Cortex of kidney (tissue), 1 donor: Measurements from ENCODE around the gene RAB19.
"Not testable (repeated sequence)": the region's sequence is repeated elsewhere in the genome, so short reads cannot be mapped to it uniquely, and the experiment has no call there.

Source experiments
- DNase-seq: peaks from one replicate; lab custom pipeline; 2025; lab: John Stamatoyannopoulos, UW

The RAB19 gene

GRCh38 chr7:140402178-140402835 is 1.6 kb upstream of the RAB19 start:
- no peak for DNase-seq

GRCh38 chr7:140404565-140405065 is 757 bp downstream of the RAB19 start:
- no peak for DNase-seq

GRCh38 chr7:140415361-140415760 is 11.5 kb downstream of the RAB19 start:
- no peak for DNase-seq

GRCh38 chr7:140415816-140416215 is 12.0 kb downstream of the RAB19 start:
- not testable (repeated sequence) for DNase-seq

- no peak for DNase-seq
Observed at GRCh38 chr7:140416560-140416959, 12.7 kb downstream of the RAB19 start.

- no peak for DNase-seq
Observed at GRCh38 chr7:140417456-140418155, 13.7 kb downstream of the RAB19 start.

- not testable (repeated sequence) for DNase-seq
Observed at GRCh38 chr7:140418156-140418472, 14.3 kb downstream of the RAB19 start.

GRCh38 chr7:140418653-140419052 is 14.8 kb downstream of the RAB19 start:
- no peak for DNase-seq

GRCh38 chr7:140421521-140421920 is 17.7 kb downstream of the RAB19 start:
- DNase-seq = no peak

GRCh38 chr7:140423501-140423900 is 19.6 kb downstream of the RAB19 start:
- no peak for DNase-seq

GRCh38 chr7:140425718-140426117 is 21.9 kb downstream of the RAB19 start:
- DNase-seq = no peak

GRCh38 chr7:140426130-140426529 is 22.3 kb downstream of the RAB19 start:
- DNase-seq = no peak

- DNase-seq = no peak
Observed at GRCh38 chr7:140433396-140433795, 29.5 kb downstream of the RAB19 start.

GRCh38 chr7:140435252-140435895 is 31.5 kb downstream of the RAB19 start:
- no peak for DNase-seq

GRCh38 chr7:140439359-140439758 is 35.5 kb downstream of the RAB19 start:
- no peak for DNase-seq

- DNase-seq = no peak
Observed at GRCh38 chr7:140440593-140440992, 36.7 kb downstream of the RAB19 start.

GRCh38 chr7:140441519-140441918 is 37.7 kb downstream of the RAB19 start:
- DNase-seq = no peak

- no peak for DNase-seq
Observed at GRCh38 chr7:140446467-140446866, 42.6 kb downstream of the RAB19 start.

- DNase-seq = no peak
Observed at GRCh38 chr7:140447841-140448240, 44.0 kb downstream of the RAB19 start.

GRCh38 chr7:140448781-140449480 is 45.1 kb downstream of the RAB19 start:
- no peak for DNase-seq

- DNase-seq = no peak
Observed at GRCh38 chr7:140451716-140452115, 47.9 kb downstream of the RAB19 start.

- no peak for DNase-seq
Observed at GRCh38 chr7:140453273-140453672, 49.4 kb downstream of the RAB19 start.
